HG03558 (cell line): Measurements from ENCODE around the gene ETFA.
"Not testable (repeated sequence)": the region's sequence is repeated elsewhere in the genome, so short reads cannot be mapped to it uniquely, and the experiment has no call there.

Experiments
- ATAC-seq: cut with Tn5 transposase; IDR thresholded peaks from one replicate; pipeline ENCODE4 v1.9.1; 2021; ENCODE audit warnings: moderate number of reproducible peaks; ENCODE audit not compliant: unreplicated experiment; ENCODE audit errors: extremely low read depth

Gene ETFA

GRCh38 chr15:76285241-76285825, 25.9 kb downstream of the ETFA start:
- no peak for ATAC-seq

- ATAC-seq = no peak
Measured at GRCh38 chr15:76282465-76282864, 28.8 kb downstream of the ETFA start.

GRCh38 chr15:76278651-76279050, 32.6 kb downstream of the ETFA start:
- ATAC-seq = no peak

GRCh38 chr15:76274821-76275220, 36.4 kb downstream of the ETFA start:
- no peak for ATAC-seq

GRCh38 chr15:76274226-76274625, 37.0 kb downstream of the ETFA start:
- ATAC-seq = no peak

GRCh38 chr15:76270876-76271275, 40.4 kb downstream of the ETFA start:
- ATAC-seq = no peak

GRCh38 chr15:76267077-76267476, 44.2 kb downstream of the ETFA start:
- ATAC-seq = no peak

GRCh38 chr15:76265769-76266168, 45.5 kb downstream of the ETFA start:
- ATAC-seq = not testable (repeated sequence)

GRCh38 chr15:76260246-76260938, 50.9 kb downstream of the ETFA start:
- ATAC-seq = no peak

- no peak for ATAC-seq
Measured at GRCh38 chr15:76259392-76259791, 51.9 kb downstream of the ETFA start.

- no peak for ATAC-seq
Measured at GRCh38 chr15:76258460-76258859, 52.8 kb downstream of the ETFA start.

GRCh38 chr15:76253691-76254473, 57.4 kb downstream of the ETFA start:
- ATAC-seq = no peak

- no peak for ATAC-seq
Measured at GRCh38 chr15:76252249-76252648, 59.0 kb downstream of the ETFA start.

GRCh38 chr15:76251717-76252116, 59.6 kb downstream of the ETFA start:
- no peak for ATAC-seq

GRCh38 chr15:76245072-76245610, 66.1 kb downstream of the ETFA start:
- no peak for ATAC-seq

GRCh38 chr15:76239786-76240185, 71.5 kb downstream of the ETFA start:
- ATAC-seq = no peak

GRCh38 chr15:76236350-76236749, 74.9 kb downstream of the ETFA start:
- no peak for ATAC-seq

GRCh38 chr15:76235186-76235826, 76.0 kb downstream of the ETFA start:
- ATAC-seq = no peak

- ATAC-seq = no peak
Measured at GRCh38 chr15:76234337-76234889, 76.9 kb downstream of the ETFA start.

GRCh38 chr15:76233921-76234320, 77.3 kb downstream of the ETFA start:
- ATAC-seq = no peak
